Keratinocyte (primary cell): Measurements from ENCODE around the gene USP8. TPM values are rescaled to one million over a fixed set of nuclear protein-coding genes. Genes with fewer than 3 reads are reported as not detected.
"Not testable (repeated sequence)": the region's sequence is repeated elsewhere in the genome, so short reads cannot be mapped to it uniquely, and the experiment has no call there.

Source experiments
- DNase-seq: peaks from one replicate; pipeline ENCODE4 v3.0.0-alpha.2; 2011; ENCODE audit warnings: low read depth, missing footprints, low spot score
- FAIRE-seq: peaks from 2 replicates; lab custom pipeline; 2011; peaks lifted over from hg19 to GRCh38; lab: Jason Lieb, UNC
- H2AFZ ChIP-seq: 2 replicates; pipeline ENCODE4 v1.6.0; 2012; ENCODE audit warnings: low read length, control low read depth, inconsistent platforms; ENCODE audit not compliant: control insufficient read depth
- H3K27ac ChIP-seq: 2 replicates; pipeline ENCODE4 v1.5.1; 2011; ENCODE audit warnings: low read length; ENCODE audit not compliant: control insufficient read depth, insufficient read depth
- H3K27me3 ChIP-seq: 3 replicates; pipeline ENCODE4 v1.6.0; 2011; ENCODE audit warnings: low read length; ENCODE audit not compliant: control insufficient read depth, insufficient read depth; ENCODE audit errors: extremely low read depth
- H3K36me3 ChIP-seq, 2 experiments: 2 replicates in 1 of 2; 3 replicates in 1 of 2; pipeline ENCODE4 v1.5.1; 2011; ENCODE audit warnings: low read length in 2 of 2, mild to moderate bottlenecking in 1 of 2; ENCODE audit not compliant: control insufficient read depth in 2 of 2, insufficient read depth in 2 of 2; ENCODE audit errors: extremely low read depth in 1 of 2
- H3K4me1 ChIP-seq: 3 replicates; pipeline ENCODE4 v1.5.1; 2011; ENCODE audit warnings: low read length; ENCODE audit not compliant: control insufficient read depth, insufficient read depth; ENCODE audit errors: extremely low read depth
- H3K4me2 ChIP-seq: 3 replicates; pipeline ENCODE4 v1.6.0; 2011; ENCODE audit warnings: low read depth, low read length; ENCODE audit not compliant: control insufficient read depth, insufficient read depth; ENCODE audit errors: extremely low read depth
- H3K4me3 ChIP-seq, 3 experiments: fragments of 200-600 bp in 1 of 3; sonication (generic) in 1 of 3; 2 replicates in 2 of 3; 3 replicates in 1 of 3; pipeline ENCODE4 v1.5.1; 2011 to 2016; ENCODE audit warnings: low read length in 3 of 3, mild to moderate bottlenecking in 3 of 3, control low read depth in 2 of 3, inconsistent platforms in 1 of 3, low read depth in 1 of 3, mixed read lengths in 1 of 3, mixed run types in 1 of 3, moderate library complexity in 1 of 3; ENCODE audit not compliant: control insufficient read depth in 2 of 3, insufficient read depth in 2 of 3; ENCODE audit errors: extremely low read depth in 1 of 3
- H3K79me2 ChIP-seq: 2 replicates; pipeline ENCODE4 v1.6.0; 2012; ENCODE audit warnings: low read length; ENCODE audit not compliant: control insufficient read depth, insufficient read depth
- H3K9ac ChIP-seq: 3 replicates; pipeline ENCODE4 v1.6.0; 2011; ENCODE audit warnings: low read length; ENCODE audit not compliant: control insufficient read depth, insufficient read depth; ENCODE audit errors: extremely low read depth
- H3K9me1 ChIP-seq: 3 replicates; pipeline ENCODE4 v1.6.0; 2011; ENCODE audit warnings: low read length; ENCODE audit not compliant: control insufficient read depth, insufficient read depth; ENCODE audit errors: extremely low read depth
- H3K9me3 ChIP-seq: 2 replicates; pipeline ENCODE4 v1.5.1; 2012; ENCODE audit warnings: low read depth, low read length; ENCODE audit not compliant: control insufficient read depth
- H4K20me1 ChIP-seq: 3 replicates; pipeline ENCODE4 v1.6.0; 2011; ENCODE audit warnings: low read length; ENCODE audit not compliant: control insufficient read depth, insufficient read depth; ENCODE audit errors: extremely low read depth
- EZH2 ChIP-seq: IDR thresholded peaks from one replicate; pipeline ENCODE4 v1.6.1; 2012; ENCODE audit warnings: inconsistent platforms, mild to moderate bottlenecking, low read length, moderate library complexity
- dilution Hi-C: fragments of 300-500 bp; cut with MboI; formaldehyde crosslinking; loops from one replicate; pipeline ENCODE4 v1.7.0; 2020; ENCODE audit warnings: low sequenced_read_pairs; ENCODE audit not compliant: extremely low pct_ligation_motif_present
- polyA plus RNA-seq, 5 experiments: library from polyadenylated mRNA; depleted of rRNA in 3 of 5; stranded (reverse) in 3 of 5; stranded (forward) in 1 of 5; unstranded in 1 of 5; fragments of >200 nt; gene quantifications; 1 replicate in 1 of 5; 2 replicates in 3 of 5; 3 replicates in 1 of 5; pipeline versions ENCODE4 v1.2.1 to v1.2.3, GENCODE V29; 2011 to 2012; ENCODE audit warnings: missing spikeins in 2 of 5, low read depth in 1 of 5, low replicate concordance in 1 of 5
- TF ChIP-seq, protein P1 (sequence below), 3 experiments: IDR thresholded peaks in 1 of 3; conservative IDR thresholded peaks in 1 of 3; optimal IDR thresholded peaks in 1 of 3; 2 replicates in 2 of 3; 3 replicates in 1 of 3; pipeline versions ENCODE3 to v1.5.1; 2011; ENCODE audit warnings: low read length in 3 of 3, mild to moderate bottlenecking in 3 of 3, moderate library complexity in 2 of 3, control low read depth in 1 of 3, inconsistent platforms in 1 of 3; ENCODE audit not compliant: insufficient read depth in 2 of 3; ENCODE audit errors: extremely low read depth in 1 of 3

USP8 gene
- polyA plus RNA-seq, 1 donor (not counting 4 experiments of a cell fraction or from before 2014, with no cell fraction given): 47.4 TPM

DNA sequence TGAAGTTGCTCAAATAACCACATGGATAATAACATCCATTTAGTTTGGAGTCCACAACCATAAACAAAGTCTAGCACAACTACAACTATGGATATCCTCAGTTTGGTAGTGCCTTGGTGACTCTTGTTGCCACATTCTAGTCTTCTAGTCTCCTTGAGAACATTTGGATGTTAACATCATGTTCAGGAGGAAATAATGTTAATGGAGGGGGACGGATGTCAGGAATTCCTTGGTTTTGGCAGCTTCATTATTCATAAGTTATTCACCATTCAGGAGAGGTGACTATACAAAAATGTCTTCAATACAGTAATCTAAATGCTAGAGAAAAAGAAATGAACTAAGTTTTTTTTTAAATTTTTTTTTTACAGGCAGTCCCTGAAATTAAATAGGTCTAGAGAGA, 42.8 kb upstream of the USP8 start:
- DNase-seq: no peak
- no peaks in the 10 kb centered on the region for H4K20me1 ChIP-seq
- no peak for TF ChIP-seq EZH2
- TF ChIP-seq, protein P1, sequence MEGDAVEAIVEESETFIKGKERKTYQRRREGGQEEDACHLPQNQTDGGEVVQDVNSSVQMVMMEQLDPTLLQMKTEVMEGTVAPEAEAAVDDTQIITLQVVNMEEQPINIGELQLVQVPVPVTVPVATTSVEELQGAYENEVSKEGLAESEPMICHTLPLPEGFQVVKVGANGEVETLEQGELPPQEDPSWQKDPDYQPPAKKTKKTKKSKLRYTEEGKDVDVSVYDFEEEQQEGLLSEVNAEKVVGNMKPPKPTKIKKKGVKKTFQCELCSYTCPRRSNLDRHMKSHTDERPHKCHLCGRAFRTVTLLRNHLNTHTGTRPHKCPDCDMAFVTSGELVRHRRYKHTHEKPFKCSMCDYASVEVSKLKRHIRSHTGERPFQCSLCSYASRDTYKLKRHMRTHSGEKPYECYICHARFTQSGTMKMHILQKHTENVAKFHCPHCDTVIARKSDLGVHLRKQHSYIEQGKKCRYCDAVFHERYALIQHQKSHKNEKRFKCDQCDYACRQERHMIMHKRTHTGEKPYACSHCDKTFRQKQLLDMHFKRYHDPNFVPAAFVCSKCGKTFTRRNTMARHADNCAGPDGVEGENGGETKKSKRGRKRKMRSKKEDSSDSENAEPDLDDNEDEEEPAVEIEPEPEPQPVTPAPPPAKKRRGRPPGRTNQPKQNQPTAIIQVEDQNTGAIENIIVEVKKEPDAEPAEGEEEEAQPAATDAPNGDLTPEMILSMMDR (optimal IDR thresholded peaks at IDR 0.05 in 1 of 3, IDR thresholded peaks at IDR 0.05 in 1 of 3, conservative IDR thresholded peaks at IDR 0.05 in 1 of 3; ENCODE audit: extremely low read depth in 1 of 3, insufficient read depth in 2 of 3, low read length in 3 of 3): no peak

DNA sequence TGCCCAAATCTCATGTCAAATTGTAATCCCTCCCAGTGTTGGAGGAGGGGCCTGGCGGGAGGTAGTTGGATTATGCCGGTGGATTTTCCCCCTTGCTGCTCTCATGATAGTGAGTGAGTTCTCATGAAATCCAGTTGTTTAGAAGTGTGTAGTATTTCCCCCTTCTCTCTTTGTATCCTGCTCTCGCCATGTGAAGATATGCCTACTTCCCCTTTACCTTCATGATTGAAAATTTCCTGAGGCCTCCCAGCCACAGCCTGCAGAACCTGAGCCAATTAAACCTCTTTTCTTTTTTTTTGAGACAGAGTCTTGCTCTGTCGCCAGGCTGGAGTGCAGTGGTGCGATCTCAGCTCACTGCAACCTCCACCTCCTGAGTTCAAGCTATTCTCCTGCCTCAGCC, 41.8 kb upstream of the USP8 start:
- DNase-seq, H3K27ac ChIP-seq, H3K9ac ChIP-seq, H3K36me3 ChIP-seq, H3K4me2 ChIP-seq, dilution Hi-C loops, H3K9me3 ChIP-seq, H4K20me1 ChIP-seq, FAIRE-seq, H3K9me1 ChIP-seq, H3K4me3 ChIP-seq, H3K27me3 ChIP-seq, H3K79me2 ChIP-seq, H2AFZ ChIP-seq, H3K4me1 ChIP-seq: not testable (repeated sequence)

More for the DNA sequence above, 42.8 kb upstream of the USP8 start:
- Histone ChIP-seq H3K79me2 (no peaks in the 10 kb centered on the region), H3K4me3 (no peak overlapping the region), H3K27ac (no peak overlapping the region), H3K9me1 (no peaks in the 10 kb centered on the region), H3K4me1 (no peaks in the 10 kb centered on the region), H3K36me3 (no peaks in the 10 kb centered on the region), H3K9ac (no peak overlapping the region), H3K4me2 (no peak overlapping the region), H3K9me3 (no peaks in the 10 kb centered on the region), H3K27me3 (no peaks in the 10 kb centered on the region), H2AFZ (peak overlapping the region; percentile 10)
- FAIRE-seq: no peak
- dilution Hi-C loops: no loop called here

- Histone ChIP-seq H3K9ac (no peak overlapping the region), H3K27me3 (no peaks in the 10 kb centered on the region), H3K4me3 (no peak overlapping the region), H3K4me1 (peaks cover 4% of the 10 kb centered on the region), H3K9me1 (no peaks in the 10 kb centered on the region), H2AFZ (peak overlapping the region; percentile 2), H3K36me3 (no peaks in the 10 kb centered on the region), H3K79me2 (no peaks in the 10 kb centered on the region), H4K20me1 (no peaks in the 10 kb centered on the region), H3K4me2 (no peak overlapping the region), H3K9me3 (no peaks in the 10 kb centered on the region), H3K27ac (no peak overlapping the region)
- TF ChIP-seq, protein P1 (optimal IDR thresholded peaks at IDR 0.05 in 1 of 3, IDR thresholded peaks at IDR 0.05 in 1 of 3, conservative IDR thresholded peaks at IDR 0.05 in 1 of 3; ENCODE audit: extremely low read depth in 1 of 3, insufficient read depth in 2 of 3, low read length in 3 of 3): no peak
- TF ChIP-seq EZH2: no peak
- DNase-seq (no peak), FAIRE-seq (no peak)
- dilution Hi-C loops: no loop called here
Measured at GRCh38 chr15:50390554-50391264, 33.5 kb upstream of the USP8 start.

- H3K9ac ChIP-seq, H3K9me3 ChIP-seq, H3K4me2 ChIP-seq, H3K36me3 ChIP-seq, H2AFZ ChIP-seq, H3K4me3 ChIP-seq, DNase-seq, H3K9me1 ChIP-seq, H3K79me2 ChIP-seq, H4K20me1 ChIP-seq, H3K27me3 ChIP-seq, H3K27ac ChIP-seq, dilution Hi-C loops, H3K4me1 ChIP-seq, FAIRE-seq: not testable (repeated sequence)
Measured at GRCh38 chr15:50391561-50391960, 32.6 kb upstream of the USP8 start.
